Left kidney (tissue), 2 donors: ENCODE results near the gene DRC7. TPM values are rescaled to one million over a fixed set of nuclear protein-coding genes. Genes with fewer than 3 reads are reported as not detected.

Source experiments
- DNase-seq: peaks from one replicate; pipeline ENCODE4 v3.0.0-alpha.2; 2013
- polyA plus RNA-seq: library from polyadenylated mRNA; unstranded; fragments of 120-200 nt; gene quantifications from one replicate; pipeline ENCODE4 v1.2.1, GENCODE V29; 2013; ENCODE audit not compliant: insufficient read length

DRC7 gene
- polyA plus RNA-seq, 1 donor = 3.4 TPM

- no peak for DNase-seq
These were observed 57.1 kb downstream of the DRC7 start for GRCh38 chr16:57751539-57752202.

- DNase-seq = no peak
These were observed 57.6 kb downstream of the DRC7 start for GRCh38 chr16:57752203-57752580.

GRCh38 chr16:57752581-57753447 lies 58.2 kb downstream of the DRC7 start:
- DNase-seq = no peak

- DNase-seq = no peak
These were observed 59.1 kb downstream of the DRC7 start for GRCh38 chr16:57753448-57754353.

GRCh38 chr16:57754354-57755060 lies 59.9 kb downstream of the DRC7 start:
- no peak for DNase-seq

GRCh38 chr16:57755061-57755684 lies 60.6 kb downstream of the DRC7 start:
- no peak for DNase-seq

GRCh38 chr16:57755726-57756423 lies 61.3 kb downstream of the DRC7 start:
- no peak for DNase-seq

GRCh38 chr16:57756424-57757325 lies 62.1 kb downstream of the DRC7 start:
- no peak for DNase-seq

GRCh38 chr16:57757326-57757786 lies 62.8 kb downstream of the DRC7 start:
- DNase-seq = peak; percentile 45

- no peak for DNase-seq
These were observed 63.3 kb downstream of the DRC7 start for GRCh38 chr16:57757883-57758282.

GRCh38 chr16:57758331-57759117 lies 63.9 kb downstream of the DRC7 start:
- DNase-seq = no peak

GRCh38 chr16:57759131-57759530 lies 64.5 kb downstream of the DRC7 start:
- DNase-seq = no peak

GRCh38 chr16:57759541-57760356 lies 65.1 kb downstream of the DRC7 start:
- DNase-seq = no peak

- DNase-seq = no peak
These were observed 66.0 kb downstream of the DRC7 start for GRCh38 chr16:57760357-57761160.

- DNase-seq = no peak
These were observed 66.7 kb downstream of the DRC7 start for GRCh38 chr16:57761301-57761700.

- no peak for DNase-seq
These were observed 67.4 kb downstream of the DRC7 start for GRCh38 chr16:57761957-57762356.
